ENCODE results near the gene FRS3. TPM values are rescaled to one million over a fixed set of nuclear protein-coding genes. Genes with fewer than 3 reads are reported as not detected.
A peak's percentile ranks its signal among the peaks of the same experiment; 100 is the strongest.

The FRS3 gene
- total and polyA plus RNA-seq, 2 of the 8 experiments (the other 6 are each of a cell fraction or from before 2014, with no cell fraction given) = 3.4 to 4.4 TPM

- Histone ChIP-seq H3K18ac (ENCODE audit: extremely low read depth, low read length) (no peak overlapping the region; the same call in 1 of the 2 replicates), H3K4ac (replicated peaks; ENCODE audit: insufficient read length, low read depth, low read length) (no peak overlapping the region), H3K36me3 (ENCODE audit: control insufficient read depth in 2 of 4, insufficient read depth in 4 of 4, low read length in 3 of 4) (peaks cover 11 to 20% (median 17%) of the 10 kb centered on the region in 4 experiments; a peak in 7 of 8 replicates), H4K8ac (ENCODE audit: extremely low read depth, insufficient read depth, low read length) (peak overlapping the region; percentile 39; the same call in 1 of the 2 replicates), H2BK12ac (ENCODE audit: low read depth, low read length) (0 out of 2 replicates have a peak overlapping the region, but pooled peaks have one; percentile 50), H3K9ac (replicated peaks in 1 of 4; ENCODE audit: extremely low read depth in 1 of 4, low read depth in 3 of 4, low read length in 3 of 4) (no peak overlapping the region; a peak in 1 of 7 replicates), H2BK20ac (ENCODE audit: low read length) (no peak overlapping the region), H3K23ac (ENCODE audit: insufficient read length) (no peak overlapping the region), H4K20me1 (replicated peaks in 1 of 2; ENCODE audit: control insufficient read depth in 1 of 2, insufficient read depth in 2 of 2, low read length in 2 of 2) (peaks cover 0 to 9% of the 10 kb centered on the region in 2 experiments), H3K79me2 (ENCODE audit: control insufficient read depth in 1 of 2, insufficient read depth in 2 of 2, low read length in 2 of 2) (peaks cover 0 to 12% of the 10 kb centered on the region in 2 experiments; a peak in 3 of 4 replicates), H3K14ac (ENCODE audit: insufficient read length) (no peak overlapping the region), H3K56ac (replicated peaks; ENCODE audit: insufficient read length, low read depth, low read length) (no peak overlapping the region), H3K9me3 (ENCODE audit: insufficient read depth in 2 of 2, low read depth in 1 of 2, low read length in 1 of 2) (no peaks in the 10 kb centered on the region), H2AFZ (ENCODE audit: low read length) (no peak overlapping the region), H2AK5ac (ENCODE audit: low read depth, low read length) (no peak overlapping the region), H3K27ac (ENCODE audit: low read depth, low read length) (no peak overlapping the region), H3K4me2 (ENCODE audit: insufficient read depth in 1 of 2, low read depth in 2 of 2, low read length in 2 of 2) (peak overlapping the region; percentile 76 to 99), H3K79me1 (ENCODE audit: low read depth, low read length) (peaks cover 2% of the 10 kb centered on the region), H3K4me3 (ENCODE audit: extremely low read depth in 1 of 4, insufficient read depth in 2 of 4, low read depth in 3 of 4, low read length in 4 of 4) (peak overlapping the region; percentile 19 to 100 (median 96)), H2BK15ac (ENCODE audit: low read length) (0 out of 2 replicates have a peak overlapping the region, but pooled peaks have one; percentile 46), H3K23me2 (ENCODE audit: low read depth, low read length) (peaks cover 15% of the 10 kb centered on the region), H2BK5ac (ENCODE audit: low read depth, low read length) (no peak overlapping the region), H2BK120ac (replicated peaks; ENCODE audit: low read depth, low read length) (no peak overlapping the region), H3K27me3 (replicated peaks in 1 of 4; ENCODE audit: control insufficient read depth in 3 of 4, extremely low read depth in 1 of 4, insufficient read depth in 3 of 4, low read length in 3 of 4) (peaks cover 2 to 38% (median 25%) of the 10 kb centered on the region in 4 experiments), H3K4me1 (replicated peaks in 1 of 4; ENCODE audit: control insufficient read depth in 3 of 4, insufficient read depth in 4 of 4, low read length in 3 of 4) (peaks cover 2 to 7% (median 3%) of the 10 kb centered on the region in 4 experiments; a peak in 6 of 7 replicates), H4K5ac (ENCODE audit: insufficient read length, low read depth, low read length) (no peak overlapping the region), H4K91ac (replicated peaks; ENCODE audit: insufficient read length, low read length) (no peak overlapping the region)
- TF ChIP-seq RBBP5 (IDR thresholded peaks at IDR 0.05; ENCODE audit: borderline replicate concordance, low read depth, low read length) (0 out of 2 replicates have a peak, but pooled peaks have one; percentile 51), SIRT6 (IDR thresholded peaks at IDR 0.05; ENCODE audit: low read length) (no peak), CTBP2 (IDR thresholded peaks at IDR 0.05; ENCODE audit: borderline replicate concordance, insufficient read depth, insufficient read length, low read length) (peak; percentile 24), KDM4A (IDR thresholded peaks at IDR 0.05; ENCODE audit: low read depth, low read length, severe bottlenecking) (peak; percentile 59), ASH2L (IDR thresholded peaks at IDR 0.05; ENCODE audit: low read length) (peak; percentile 64), HDAC6 (IDR thresholded peaks at IDR 0.05; ENCODE audit: low read depth, low read length) (no peak), KDM1A (IDR thresholded peaks at IDR 0.05; ENCODE audit: borderline replicate concordance, low read length) (peak; percentile 79; the same call in 1 of the 2 replicates)
- no peak for FAIRE-seq
- ChIA-PET POLR2A (ENCODE audit: partially characterized antibody) (interaction anchor here (0.9 to 4.2 kb wide), 7 partner anchors 25 to 264 kb away, joined by 3 to 31 read pairs (median 4); partner anchors contain the start of genes BYSL, MED20, TAF8 and USP49), CTCF (ENCODE audit: partially characterized antibody) (interaction anchor here (0.6 to 5.1 kb wide), 39 partner anchors 9 to 642 kb away, joined by 3 to 108 read pairs (median 4); partner anchors contain the start of genes BYSL, MED20 and TAF8)
- 31% methylated on average over 16 of the region's 29 CpGs; no CpG with 5 or more reads in 1 of the 2 experiments for WGBS, 2 experiments (ENCODE audit: extremely low coverage in 1 of 2, insufficient coverage in 1 of 2, insufficient read length in 1 of 2, insufficient replicate concordance in 2 of 2, low coverage in 1 of 2, low lambda C conversion rate in 2 of 2, missing lambda C conversion rate in 1 of 2)
- DNase-seq (ENCODE audit: low read depth in 1 of 2, low spot score in 2 of 2) = no peak
These were observed 6.2 kb upstream of the FRS3 start for GRCh38 chr6:41785689-41786450.
